Fibroblast of skin of left biceps (primary cell): ENCODE results near the gene RPL34.
"Not testable (repeated sequence)": the region's sequence is repeated elsewhere in the genome, so short reads cannot be mapped to it uniquely, and the experiment has no call there.

Experiments used
- DNase-seq, 2 experiments: peaks; one replicate each; pipeline ENCODE4 v3.0.0-alpha.2; 2013; ENCODE audit warnings: low read depth in 2 of 2

Gene RPL34

GRCh38 chr4:108620101-108620932 lies at the start of gene RPL34:
Gene RPL34, plus strand, starts transcription at chr4:108620576. Its CDS starts 1,384 bp downstream, at chr4:108621960.
- DNase-seq = peak; percentile 96 to 97

DNA sequence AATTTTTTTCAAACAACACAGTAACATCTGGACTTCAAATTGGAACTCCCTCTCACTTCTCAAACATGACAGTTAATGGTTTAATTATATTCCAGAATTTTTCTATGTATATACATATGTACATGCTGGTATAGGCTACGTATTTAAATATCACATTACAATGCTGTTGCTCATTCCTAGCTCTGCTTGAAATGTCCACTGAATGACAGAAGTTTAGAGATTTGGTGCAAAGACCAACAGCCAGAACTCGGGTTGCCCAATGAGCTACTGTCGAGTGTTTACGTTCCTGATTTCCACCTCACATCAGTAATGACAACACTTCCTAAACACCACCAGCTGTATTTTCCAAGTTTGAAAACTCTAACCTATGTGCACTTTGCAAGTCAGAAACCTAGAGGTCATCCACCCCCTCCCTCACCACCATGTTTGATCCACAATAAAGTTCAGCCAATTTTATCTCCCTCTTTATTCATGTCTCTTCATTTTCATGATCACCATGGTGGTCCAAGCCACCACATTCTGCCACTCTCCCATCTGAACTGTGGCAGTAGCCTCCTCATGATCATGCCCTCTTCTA lies 49.3 kb upstream of the RPL34 start:
- DNase-seq = peak; percentile 34 to 41

- no peak for DNase-seq
Measured at GRCh38 chr4:108574402-108574801, 46.0 kb upstream of the RPL34 start.

GRCh38 chr4:108581083-108581482 lies 39.3 kb upstream of the RPL34 start:
- DNase-seq = no peak

DNA sequence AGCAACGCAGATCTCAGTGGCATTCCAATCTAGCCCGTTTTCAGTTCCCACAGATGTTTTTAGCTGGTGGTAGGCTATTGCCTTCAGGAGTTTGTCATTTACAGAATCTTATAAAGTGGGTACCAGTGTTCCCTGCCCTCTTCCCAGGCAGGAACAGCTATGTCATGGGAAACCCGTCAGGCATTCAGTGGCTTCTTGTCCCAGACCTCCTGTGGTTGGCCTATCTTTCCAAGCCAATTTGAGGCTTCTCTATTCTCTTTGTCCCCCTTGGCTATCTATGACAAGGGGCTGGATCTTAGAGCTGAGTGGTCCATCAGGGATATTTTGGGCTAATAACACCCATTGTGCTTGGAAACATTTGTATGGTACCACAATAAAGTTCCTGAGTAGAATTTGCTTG lies 33.6 kb upstream of the RPL34 start:
- DNase-seq = no peak

- DNase-seq = no peak
Measured at GRCh38 chr4:108588878-108589277, 31.5 kb upstream of the RPL34 start.

- DNase-seq = no peak
Measured at GRCh38 chr4:108589961-108590360, 30.4 kb upstream of the RPL34 start.

DNA sequence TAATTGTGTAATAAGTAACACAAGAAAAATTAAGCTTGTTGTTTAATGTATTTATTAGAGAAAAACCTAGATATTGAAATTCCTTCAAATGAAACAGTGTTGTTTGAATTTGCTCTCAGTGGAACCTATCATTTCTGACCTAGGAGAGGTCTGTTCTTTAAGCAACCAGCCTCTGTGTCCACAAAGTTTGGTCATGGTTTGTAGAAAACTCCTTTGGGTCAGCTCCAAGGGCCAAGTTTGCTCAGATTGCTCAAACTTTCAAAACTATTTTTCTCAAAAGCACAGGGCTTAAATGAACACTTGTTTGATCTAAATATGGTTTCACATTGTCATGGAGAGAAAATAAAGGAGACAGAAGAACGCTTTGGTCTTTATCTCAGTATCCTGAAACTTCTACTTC lies 29.6 kb upstream of the RPL34 start:
- no peak for DNase-seq

DNA sequence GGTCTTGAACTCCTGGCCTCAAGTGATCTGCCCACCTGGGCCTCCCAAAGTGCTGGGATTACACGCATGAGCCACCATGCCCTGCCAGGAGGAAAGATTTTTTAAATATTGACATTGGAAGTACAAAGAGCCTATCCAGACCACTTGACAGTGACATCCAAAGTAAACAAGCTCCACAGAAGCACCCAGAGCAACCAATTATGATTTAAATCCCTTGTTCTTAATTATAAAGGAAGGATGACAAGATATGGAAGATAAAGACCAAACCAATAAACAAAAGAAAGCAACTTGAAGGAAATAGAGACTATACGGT lies 27.7 kb upstream of the RPL34 start:
- DNase-seq = no peak

DNA sequence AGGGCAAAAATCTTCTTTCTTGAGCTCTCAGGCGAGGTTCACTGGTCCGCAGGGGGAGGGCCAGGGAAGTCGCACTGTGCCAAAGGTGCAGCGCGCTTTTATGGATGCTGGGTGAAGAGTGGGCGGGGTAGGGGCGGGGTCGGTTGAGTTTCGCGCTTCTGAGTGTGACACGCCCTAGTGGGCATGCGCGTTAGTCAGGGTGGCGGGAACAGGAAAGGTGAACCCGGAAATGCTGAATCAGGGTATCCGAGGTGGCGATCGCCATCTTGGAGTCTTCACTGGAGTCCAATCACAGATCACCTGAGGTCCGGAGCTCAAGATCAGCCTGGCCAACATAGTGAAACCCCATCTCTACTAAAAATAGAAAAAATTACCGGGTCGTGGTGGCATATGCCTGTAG lies 26.1 kb upstream of the RPL34 start:
- not testable (repeated sequence) for DNase-seq

GRCh38 chr4:108596344-108596743 lies 24.0 kb upstream of the RPL34 start:
- DNase-seq = no peak

GRCh38 chr4:108601106-108601505 lies 19.3 kb upstream of the RPL34 start:
- DNase-seq = no peak

GRCh38 chr4:108601532-108601931 lies 18.8 kb upstream of the RPL34 start:
- no peak for DNase-seq

GRCh38 chr4:108602163-108602562 lies 18.2 kb upstream of the RPL34 start:
- no peak for DNase-seq

GRCh38 chr4:108607079-108607815 lies 13.1 kb upstream of the RPL34 start:
- DNase-seq = no peak

DNA sequence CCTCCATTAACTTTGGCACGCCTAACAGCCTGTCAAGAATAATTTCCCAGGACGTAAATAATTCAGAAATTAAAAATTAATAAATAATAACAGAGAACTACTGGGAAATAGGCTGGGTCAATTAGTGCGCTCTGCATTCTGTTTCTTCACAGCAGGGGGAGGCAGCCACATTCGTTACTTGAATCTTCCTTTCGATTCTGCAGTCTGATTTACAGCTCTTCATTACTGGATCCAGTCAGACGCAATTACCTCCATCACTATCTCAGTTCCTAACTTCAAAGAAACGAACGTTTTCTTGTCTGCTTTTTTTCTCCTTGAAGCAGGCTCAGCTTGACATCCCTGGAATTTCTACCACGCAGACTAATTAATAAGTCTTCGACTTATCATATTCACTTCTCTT lies 9.0 kb upstream of the RPL34 start:
- no peak for DNase-seq

GRCh38 chr4:108612365-108612764 lies 8.0 kb upstream of the RPL34 start:
- no peak for DNase-seq

- no peak for DNase-seq
Measured at GRCh38 chr4:108619372-108620100, 840 bp upstream of the RPL34 start.

DNA sequence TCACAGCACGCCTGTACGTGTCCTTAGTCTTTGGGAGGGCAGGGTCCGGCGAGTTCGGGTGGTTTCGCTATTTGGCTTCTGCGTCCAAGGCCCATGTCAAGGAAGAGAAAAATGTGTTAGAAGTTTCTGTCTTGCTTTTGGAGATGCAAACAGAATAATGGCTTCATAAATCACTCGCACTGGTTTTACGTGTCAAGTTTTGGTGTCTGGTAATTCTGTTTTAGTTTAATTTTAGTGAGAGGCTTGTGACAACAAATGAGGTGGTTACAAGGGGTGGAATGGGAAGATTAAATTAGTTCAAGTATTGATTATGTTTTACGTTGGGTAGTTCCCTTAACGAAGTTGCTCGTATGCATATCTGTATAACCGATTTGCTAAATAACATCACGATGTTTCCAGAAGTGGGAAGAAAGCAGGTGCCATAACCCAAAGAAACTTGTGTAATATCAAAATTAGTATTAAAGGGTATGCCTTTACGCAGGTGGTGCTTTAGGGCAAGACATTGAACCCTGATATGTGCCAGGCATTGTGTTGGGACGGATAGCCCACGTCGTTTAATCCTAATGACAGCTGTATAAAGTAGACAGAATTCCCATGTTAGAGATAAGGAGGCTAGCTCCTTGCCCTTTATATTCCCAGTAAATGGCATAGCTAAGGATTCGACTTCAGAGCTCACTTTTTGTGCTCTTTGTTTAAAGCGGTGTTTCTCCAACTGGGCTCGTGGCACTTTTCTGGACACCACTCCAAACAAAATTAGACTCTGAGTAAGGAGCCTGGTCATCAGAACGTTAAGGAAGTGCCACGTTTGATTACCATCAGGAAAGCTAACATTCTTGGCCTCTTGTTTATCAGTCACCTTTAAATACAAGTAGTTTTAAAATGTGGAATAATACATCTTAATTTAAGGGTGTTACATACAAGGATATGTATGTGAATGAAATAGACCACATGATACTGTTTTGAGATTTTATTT lies 843 bp downstream of the RPL34 start:
- DNase-seq = no peak

- DNase-seq = no peak
Measured at GRCh38 chr4:108622022-108622421, 1.6 kb downstream of the RPL34 start.

DNA sequence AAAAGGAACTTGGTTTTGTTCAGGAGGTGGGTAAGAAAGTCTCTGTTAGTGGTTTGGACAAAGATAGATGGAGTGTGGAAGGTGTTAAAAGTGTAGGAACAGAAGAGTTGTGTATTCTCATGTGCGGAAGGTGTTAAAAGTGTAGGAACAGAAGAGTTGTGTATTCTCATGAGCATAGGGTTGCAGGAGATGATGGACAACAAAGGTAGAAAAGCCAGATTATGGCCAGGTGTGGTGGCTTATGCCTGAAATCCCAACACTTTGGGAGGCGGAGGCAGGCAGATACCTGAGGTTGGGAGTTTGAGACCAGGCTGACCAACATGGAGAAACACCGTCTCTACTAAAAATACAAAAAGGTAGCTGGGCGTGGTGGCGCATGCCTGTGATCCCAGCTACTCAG lies 2.5 kb downstream of the RPL34 start:
- DNase-seq = no peak
